Esophagus squamous epithelium (tissue), 5 donors: Measurements from ENCODE around the gene C1orf146. TPM values are rescaled to one million over a fixed set of nuclear protein-coding genes. Genes with fewer than 3 reads are reported as not detected.

Experiments
- DNase-seq: peaks from one replicate; lab custom pipeline; 2025; lab: John Stamatoyannopoulos, UW
- H3K27ac ChIP-seq, 4 donors: fragments of 200-600 bp; sonication (generic); one replicate each; pipeline ENCODE4 v1.5.1; 2016 to 2019; ENCODE audit warnings: mild to moderate bottlenecking in 1 of 4
- H3K27me3 ChIP-seq, 4 donors: fragments of 200-600 bp; sonication (generic); 1 replicate in 3 of 4; 2 replicates in 1 of 4; pipeline versions ENCODE4 v1.5.1 to v1.6.0; 2017 to 2021; ENCODE audit warnings: antibody characterized with exemption in 1 of 4
- H3K36me3 ChIP-seq, 3 donors: fragments of 200-600 bp; sonication (generic); one replicate each; pipeline ENCODE4 v1.5.1; 2016 to 2019
- H3K4me1 ChIP-seq, 3 donors: fragments of 200-600 bp; sonication (generic); one replicate each; pipeline ENCODE4 v1.5.1; 2017 to 2019
- H3K4me3 ChIP-seq, 4 donors: fragments of 200-600 bp; sonication (generic); 1 replicate in 3 of 4; 2 replicates in 1 of 4; pipeline ENCODE4 v1.5.1; 2016 to 2019; ENCODE audit warnings: mild to moderate bottlenecking in 2 of 4, moderate library complexity in 1 of 4
- H3K9me3 ChIP-seq, 3 donors: fragments of 200-600 bp; sonication (generic); one replicate each; pipeline ENCODE4 v1.5.1; 2016 to 2019
- POLR2A ChIP-seq, 4 donors: fragments of 450-650 bp; IDR thresholded peaks; one replicate each; pipeline ENCODE4 v1.6.1; 2017; ENCODE audit warnings: antibody characterized with exemption in 4 of 4, mild to moderate bottlenecking in 4 of 4, moderate library complexity in 3 of 4
- WGBS, 2 donors: methylation state at CpG; one replicate each; pipeline ENCODE4 v1.1.5; 2018; 5-methylcytosine and 5-hydroxymethylcytosine counted together
- intact Hi-C: fragments of 100-400 bp; cut with DNase I; formaldehyde crosslinking; loops from one replicate; pipeline ENCODE4 v1.15.0; 2022
- total RNA-seq, 4 donors: library from RNA; depleted of rRNA; stranded (reverse); fragments of >200 nt; gene quantifications; one replicate each; pipeline ENCODE4 v1.1.0, GENCODE V29; 2016
- TF ChIP-seq, protein P1 (sequence below), 6 experiments: fragments of 450-650 bp in 4 of 6; fragments of 200-600 bp in 2 of 6; sonication (generic) in 2 of 6; IDR thresholded peaks; one replicate each; pipeline ENCODE4 v1.5.1; 2016 to 2019; ENCODE audit warnings: antibody characterized with exemption in 6 of 6, mild to moderate bottlenecking in 4 of 6, moderate library complexity in 4 of 6
- donor health status: DM: yes; HTN: yes; CAD: no.

The C1orf146 gene, protein sequence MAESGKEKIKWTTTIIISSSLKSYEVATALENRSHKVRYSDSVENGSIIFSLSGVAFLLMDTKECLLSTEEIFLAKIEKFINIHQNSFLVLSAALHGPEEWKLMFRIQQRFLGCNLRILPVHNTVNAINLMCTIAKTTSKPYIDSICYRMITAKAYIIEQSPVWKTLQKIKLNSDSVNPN
- not detected for total RNA-seq

DNA sequence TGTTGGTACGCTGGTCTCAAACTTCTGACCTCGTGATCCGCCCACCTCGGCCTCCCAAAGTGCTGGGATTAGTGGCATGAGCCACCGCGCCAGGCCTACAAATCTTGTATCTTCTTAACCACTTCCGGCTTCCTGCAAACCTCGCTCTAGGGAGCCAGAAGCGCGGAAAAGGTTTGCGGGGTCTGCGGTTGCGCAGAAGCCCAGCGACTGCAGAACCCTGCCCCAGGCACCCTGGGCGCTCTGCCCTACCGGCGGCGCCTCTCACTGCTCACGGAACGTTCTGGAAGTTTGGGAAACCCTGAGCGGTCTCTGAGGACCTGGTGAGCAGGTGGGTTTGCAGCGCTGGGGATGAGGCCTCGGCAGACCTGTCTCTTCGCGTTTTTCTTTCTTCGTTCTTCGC is at the start of gene C1orf146:
C1orf146 (plus strand) TSS at position 195 of the 400 bp plus-strand sequence. CDS start 13,506 bp downstream, outside the sequence.
- intact Hi-C loops: no loop called here
- no peaks in the 10 kb centered on the region for H3K4me1 ChIP-seq
- 91 to 92% methylated on average over 13 to 19 of the region's 27 CpGs for WGBS, 2 donors
- DNase-seq: no peak
- H3K27me3 ChIP-seq: no peaks in the 10 kb centered on the region
- no peaks in the 10 kb centered on the region for H3K9me3 ChIP-seq
- TF ChIP-seq POLR2A (IDR thresholded peaks at IDR 0.05): no peak
- TF ChIP-seq, protein P1, sequence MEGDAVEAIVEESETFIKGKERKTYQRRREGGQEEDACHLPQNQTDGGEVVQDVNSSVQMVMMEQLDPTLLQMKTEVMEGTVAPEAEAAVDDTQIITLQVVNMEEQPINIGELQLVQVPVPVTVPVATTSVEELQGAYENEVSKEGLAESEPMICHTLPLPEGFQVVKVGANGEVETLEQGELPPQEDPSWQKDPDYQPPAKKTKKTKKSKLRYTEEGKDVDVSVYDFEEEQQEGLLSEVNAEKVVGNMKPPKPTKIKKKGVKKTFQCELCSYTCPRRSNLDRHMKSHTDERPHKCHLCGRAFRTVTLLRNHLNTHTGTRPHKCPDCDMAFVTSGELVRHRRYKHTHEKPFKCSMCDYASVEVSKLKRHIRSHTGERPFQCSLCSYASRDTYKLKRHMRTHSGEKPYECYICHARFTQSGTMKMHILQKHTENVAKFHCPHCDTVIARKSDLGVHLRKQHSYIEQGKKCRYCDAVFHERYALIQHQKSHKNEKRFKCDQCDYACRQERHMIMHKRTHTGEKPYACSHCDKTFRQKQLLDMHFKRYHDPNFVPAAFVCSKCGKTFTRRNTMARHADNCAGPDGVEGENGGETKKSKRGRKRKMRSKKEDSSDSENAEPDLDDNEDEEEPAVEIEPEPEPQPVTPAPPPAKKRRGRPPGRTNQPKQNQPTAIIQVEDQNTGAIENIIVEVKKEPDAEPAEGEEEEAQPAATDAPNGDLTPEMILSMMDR (IDR thresholded peaks at IDR 0.05): no peak
- H3K36me3 ChIP-seq: no peaks in the 10 kb centered on the region
- H3K4me3 ChIP-seq: no peak within 1 kb of the TSS
- H3K27ac ChIP-seq: no peak within 1 kb of the TSS

DNA sequence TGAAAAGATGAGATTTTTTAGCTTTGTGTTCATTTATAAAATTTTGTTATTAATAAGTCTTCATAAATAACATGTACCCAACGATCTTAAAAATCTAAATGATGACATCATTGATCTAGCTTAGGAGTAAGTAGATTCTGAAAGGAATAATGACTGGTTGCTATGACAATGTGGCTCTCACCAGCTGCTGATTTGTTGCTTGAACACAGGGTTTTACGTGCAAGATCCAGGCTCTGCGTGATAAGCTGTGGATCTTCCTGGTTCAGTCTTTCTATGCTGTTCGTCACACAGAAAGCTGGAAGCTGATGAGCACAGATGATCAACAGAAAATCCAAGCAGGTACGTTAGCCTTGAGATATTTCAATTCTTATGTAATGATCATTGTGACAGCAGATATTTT is 49.1 kb upstream of the C1orf146 start:
- 71 to 78% methylated on average over 5 of the region's 5 CpGs for WGBS, 2 donors
- TF ChIP-seq, protein P1 (IDR thresholded peaks at IDR 0.05): no peak
- TF ChIP-seq POLR2A (IDR thresholded peaks at IDR 0.05): no peak

DNA sequence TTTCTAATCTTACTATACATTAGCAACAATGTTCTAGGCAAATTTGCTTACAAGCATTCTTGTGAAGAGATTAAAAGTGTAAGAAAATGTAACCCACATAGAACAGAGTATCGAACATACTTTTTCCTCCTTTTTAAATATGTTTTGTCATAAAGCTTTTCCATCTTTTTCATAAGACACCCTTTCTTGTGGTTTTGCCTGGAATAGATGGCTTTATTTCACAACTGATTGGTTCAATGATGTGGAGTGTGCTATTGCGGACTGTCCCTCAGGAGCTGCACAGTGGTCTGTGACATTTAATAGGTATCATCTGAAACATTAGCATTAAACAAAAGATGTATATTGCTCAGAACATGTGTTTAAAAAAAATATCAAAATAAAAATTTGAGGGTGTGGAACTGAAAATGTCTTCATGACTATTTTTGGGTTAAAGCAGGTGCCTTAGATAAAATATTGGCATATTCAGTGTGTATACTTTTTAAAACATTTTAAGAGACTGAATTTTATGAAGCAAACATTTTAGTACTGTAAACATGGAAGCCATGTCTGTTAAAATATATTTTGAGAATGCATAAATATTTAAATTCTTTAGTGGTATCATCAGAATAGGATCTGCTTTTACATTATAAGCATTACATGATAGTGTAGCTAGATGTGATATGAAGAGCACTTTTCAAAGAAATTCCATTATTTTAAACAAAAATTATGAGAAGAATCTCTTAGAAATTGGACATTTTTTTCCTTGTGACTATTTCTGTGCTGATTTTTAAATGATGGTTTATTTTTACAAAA is 48.3 kb upstream of the C1orf146 start:
- Histone ChIP-seq H3K36me3 (no peaks in the 10 kb centered on the region), H3K27me3 (no peaks in the 10 kb centered on the region), H3K4me1 (no peaks in the 10 kb centered on the region), H3K27ac (no peak overlapping the region), H3K4me3 (no peak overlapping the region), H3K9me3 (no peaks in the 10 kb centered on the region)
- WGBS, 2 donors: 87 to 91% methylated on average over 2 of the region's 2 CpGs
- intact Hi-C loops: no loop called here
- DNase-seq: no peak
- TF ChIP-seq, protein P1 (IDR thresholded peaks at IDR 0.05): no peak
- TF ChIP-seq POLR2A (IDR thresholded peaks at IDR 0.05): no peak

More for the DNA sequence above, 49.1 kb upstream of the C1orf146 start:
- Histone ChIP-seq H3K27ac (no peak overlapping the region), H3K36me3 (no peaks in the 10 kb centered on the region), H3K9me3 (no peaks in the 10 kb centered on the region), H3K4me1 (no peaks in the 10 kb centered on the region), H3K27me3 (no peaks in the 10 kb centered on the region), H3K4me3 (no peak overlapping the region)
- intact Hi-C loops: no loop called here
- DNase-seq: no peak

DNA sequence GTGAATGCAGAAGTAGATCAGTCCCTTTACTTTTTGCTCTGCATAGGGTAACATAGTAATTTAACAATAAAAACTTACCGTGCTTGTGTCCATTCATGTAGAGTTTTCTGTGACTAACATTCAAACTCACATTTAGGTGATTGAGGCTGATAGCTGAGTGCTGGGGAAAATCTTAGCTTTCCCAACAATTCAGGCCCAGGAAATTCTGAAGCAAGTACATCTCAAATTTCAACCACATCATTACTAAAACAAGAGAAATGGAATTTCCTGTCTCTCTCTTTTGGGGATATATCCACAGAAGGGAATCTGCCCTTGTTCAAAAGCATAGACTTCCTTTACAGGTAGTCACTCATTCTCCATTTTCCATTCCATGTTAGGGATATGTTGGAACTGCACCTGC is 33.1 kb upstream of the C1orf146 start:
- Histone ChIP-seq H3K36me3 (peaks cover 0 to 17% (median 2%) of the 10 kb centered on the region in 3 donors), H3K27me3 (no peaks in the 10 kb centered on the region), H3K4me3 (no peak overlapping the region), H3K27ac (no peak overlapping the region), H3K4me1 (no peaks in the 10 kb centered on the region), H3K9me3 (no peaks in the 10 kb centered on the region)
- WGBS, 2 donors: 94 to 95% methylated on average over 1 of the region's 1 CpG
- TF ChIP-seq, protein P1 (IDR thresholded peaks at IDR 0.05): no peak
- no peak for TF ChIP-seq POLR2A (IDR thresholded peaks at IDR 0.05)
- intact Hi-C loops: no loop called here
- no peak for DNase-seq

DNA sequence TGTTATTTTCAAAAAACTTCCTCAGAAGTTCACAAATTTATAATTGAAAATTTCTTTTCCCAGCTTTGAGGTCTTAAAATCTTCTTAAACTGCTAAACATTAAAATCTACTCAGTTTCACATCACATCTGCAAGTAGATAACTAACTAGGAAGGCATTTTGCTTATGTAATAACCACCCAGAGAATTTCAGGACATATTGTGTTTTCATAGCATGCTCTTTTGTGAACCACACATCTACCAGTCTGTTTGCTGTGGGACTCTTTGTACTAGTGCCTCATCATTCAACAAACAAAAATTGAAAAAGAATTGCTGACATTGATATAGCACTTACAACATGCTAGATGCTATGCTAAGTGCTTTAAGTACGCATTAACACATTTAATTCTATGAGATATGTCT is 31.6 kb upstream of the C1orf146 start:
- no peak for TF ChIP-seq POLR2A (IDR thresholded peaks at IDR 0.05)
- TF ChIP-seq, protein P1 (IDR thresholded peaks at IDR 0.05): no peak
- no peaks in the 10 kb centered on the region for H3K27me3 ChIP-seq
- WGBS, 2 donors: 96 to 100% methylated on average over 1 of the region's 1 CpG
- no peak overlapping the region for H3K27ac ChIP-seq
- H3K4me1 ChIP-seq: no peaks in the 10 kb centered on the region
- H3K4me3 ChIP-seq: no peak overlapping the region
- intact Hi-C loops: no loop called here
- DNase-seq: no peak
- no peaks in the 10 kb centered on the region for H3K9me3 ChIP-seq
- peaks cover 0 to 6% (median 2%) of the 10 kb centered on the region in 3 donors for H3K36me3 ChIP-seq
